ENCODE measurements around the gene FARP2.

FARP2 gene

GRCh38 chr2:241359481-241360045, 3.5 kb downstream of the FARP2 start:
- no peak for TF ChIP-seq CTCF (conservative IDR thresholded peaks at IDR 0.05; ENCODE audit: low read depth)
- ChIA-PET POLR2A (ENCODE audit: low non-redundant PET) (interaction anchor here (0.6 kb wide), 1 partner anchor 91 kb away, joined by 3 read pairs; no protein-coding TSS in a partner anchor), CTCF (no interaction called here)
- no peak for DNase-seq (ENCODE audit: low spot score)
- H3K27ac ChIP-seq: no peak overlapping the region

- ChIA-PET POLR2A (ENCODE audit: low non-redundant PET) (no interaction called here), CTCF (no interaction called here)
- no peak for TF ChIP-seq CTCF (conservative IDR thresholded peaks at IDR 0.05; ENCODE audit: low read depth)
- DNase-seq (ENCODE audit: low spot score): no peak
- H3K27ac ChIP-seq: no peak overlapping the region
These were observed 7.3 kb downstream of the FARP2 start for GRCh38 chr2:241363426-241363825.

- ChIA-PET CTCF (interaction anchor here (1.3 kb wide), 1 partner anchor 10 kb away, joined by 3 read pairs; no protein-coding TSS in a partner anchor), POLR2A (ENCODE audit: low non-redundant PET) (no interaction called here)
- no peak for DNase-seq (ENCODE audit: low spot score)
- no peak overlapping the region for H3K27ac ChIP-seq
- TF ChIP-seq CTCF (conservative IDR thresholded peaks at IDR 0.05; ENCODE audit: low read depth): no peak
These were observed 8.7 kb downstream of the FARP2 start for GRCh38 chr2:241364781-241365180.

GRCh38 chr2:241366678-241367077, 10.6 kb downstream of the FARP2 start:
- POLR2A ChIA-PET (ENCODE audit: low non-redundant PET): no interaction called here
- H3K27ac ChIP-seq: no peak overlapping the region
- CTCF ChIA-PET: no interaction called here
- TF ChIP-seq CTCF (conservative IDR thresholded peaks at IDR 0.05; ENCODE audit: low read depth): no peak
- no peak for DNase-seq (ENCODE audit: low spot score)

- no peak for TF ChIP-seq CTCF (conservative IDR thresholded peaks at IDR 0.05; ENCODE audit: low read depth)
- no peak overlapping the region for H3K27ac ChIP-seq
- ChIA-PET CTCF (no interaction called here), POLR2A (ENCODE audit: low non-redundant PET) (no interaction called here)
- DNase-seq (ENCODE audit: low spot score): no peak
These were observed 12.6 kb downstream of the FARP2 start for GRCh38 chr2:241368643-241369042.

GRCh38 chr2:241372361-241372992, 16.4 kb downstream of the FARP2 start:
- DNase-seq (ENCODE audit: low spot score): no peak
- no peak for TF ChIP-seq CTCF (conservative IDR thresholded peaks at IDR 0.05; ENCODE audit: low read depth)
- ChIA-PET CTCF (no interaction called here), POLR2A (ENCODE audit: low non-redundant PET) (no interaction called here)
- H3K27ac ChIP-seq: no peak overlapping the region

Data from RWPE1 (cell line).